ENCODE measurements around the gene PHEX.

DNA sequence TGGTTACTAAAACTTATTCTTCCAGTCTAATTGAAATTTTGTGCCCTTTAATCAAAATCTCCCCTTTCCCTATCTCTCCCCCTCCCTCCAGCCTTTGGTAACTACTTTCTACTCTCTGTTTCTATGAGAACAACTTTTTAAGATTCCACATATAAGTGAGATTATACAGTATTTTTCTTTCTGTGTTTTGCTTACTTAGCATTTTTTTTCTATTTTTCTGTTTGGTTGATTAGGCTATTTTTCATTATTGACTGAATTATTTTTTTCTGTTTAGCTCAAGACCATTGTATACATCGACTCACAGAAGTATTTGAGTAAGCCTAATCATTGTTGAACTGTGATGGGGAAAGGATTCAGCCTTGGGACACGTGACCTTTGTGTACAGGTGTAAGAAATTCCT, 116.4 kb downstream of the PHEX start:
- TF ChIP-seq, protein P1, sequence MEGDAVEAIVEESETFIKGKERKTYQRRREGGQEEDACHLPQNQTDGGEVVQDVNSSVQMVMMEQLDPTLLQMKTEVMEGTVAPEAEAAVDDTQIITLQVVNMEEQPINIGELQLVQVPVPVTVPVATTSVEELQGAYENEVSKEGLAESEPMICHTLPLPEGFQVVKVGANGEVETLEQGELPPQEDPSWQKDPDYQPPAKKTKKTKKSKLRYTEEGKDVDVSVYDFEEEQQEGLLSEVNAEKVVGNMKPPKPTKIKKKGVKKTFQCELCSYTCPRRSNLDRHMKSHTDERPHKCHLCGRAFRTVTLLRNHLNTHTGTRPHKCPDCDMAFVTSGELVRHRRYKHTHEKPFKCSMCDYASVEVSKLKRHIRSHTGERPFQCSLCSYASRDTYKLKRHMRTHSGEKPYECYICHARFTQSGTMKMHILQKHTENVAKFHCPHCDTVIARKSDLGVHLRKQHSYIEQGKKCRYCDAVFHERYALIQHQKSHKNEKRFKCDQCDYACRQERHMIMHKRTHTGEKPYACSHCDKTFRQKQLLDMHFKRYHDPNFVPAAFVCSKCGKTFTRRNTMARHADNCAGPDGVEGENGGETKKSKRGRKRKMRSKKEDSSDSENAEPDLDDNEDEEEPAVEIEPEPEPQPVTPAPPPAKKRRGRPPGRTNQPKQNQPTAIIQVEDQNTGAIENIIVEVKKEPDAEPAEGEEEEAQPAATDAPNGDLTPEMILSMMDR (IDR thresholded peaks at IDR 0.05; ENCODE audit: insufficient read depth, low read length) = no peak
- TF ChIP-seq GABPA (IDR thresholded peaks at IDR 0.05; ENCODE audit: low read depth) (no peak), POLR2AphosphoS5 (IDR thresholded peaks at IDR 0.05; ENCODE audit: low read depth) (no peak), REST (IDR thresholded peaks at IDR 0.05; ENCODE audit: insufficient replicate concordance, low read depth) (no peak), SPI1 (IDR thresholded peaks at IDR 0.05; ENCODE audit: borderline replicate concordance, low read depth) (no peak)
